Prostate gland (tissue), 1 donor: ENCODE measurements around the gene LEKR1.

Experiments used
- POLR2A ChIP-seq: fragments of 450-650 bp; IDR thresholded peaks from one replicate; pipeline ENCODE4 v1.6.1; 2016; ENCODE audit warnings: antibody characterized with exemption, mild to moderate bottlenecking
- POLR2AphosphoS5 ChIP-seq: sonication (generic); formaldehyde crosslinking; IDR thresholded peaks from one replicate; pipeline ENCODE4 v1.6.1; 2017; ENCODE audit warnings: antibody characterized with exemption

GRCh38 chr3:157079676-157080369 is 253.7 kb downstream of the LEKR1 start:
- no peak for TF ChIP-seq POLR2A
- no peak for TF ChIP-seq POLR2AphosphoS5
